Keratinocyte (primary cell): ENCODE data around the gene AFAP1L2. TPM values are rescaled to one million over a fixed set of nuclear protein-coding genes. Genes with fewer than 3 reads are reported as not detected.
A peak's percentile ranks its signal among the peaks of the same experiment; 100 is the strongest.

ENCODE experiments used
- DNase-seq: peaks from one replicate; pipeline ENCODE4 v3.0.0-alpha.2; 2011; ENCODE audit warnings: low read depth, missing footprints, low spot score
- FAIRE-seq: peaks from 2 replicates; lab custom pipeline; 2011; peaks lifted over from hg19 to GRCh38; lab: Jason Lieb, UNC
- H2AFZ ChIP-seq: 2 replicates; pipeline ENCODE4 v1.6.0; 2012; ENCODE audit warnings: low read length, control low read depth, inconsistent platforms; ENCODE audit not compliant: control insufficient read depth
- H3K27ac ChIP-seq: 2 replicates; pipeline ENCODE4 v1.5.1; 2011; ENCODE audit warnings: low read length; ENCODE audit not compliant: control insufficient read depth, insufficient read depth
- H3K27me3 ChIP-seq: 3 replicates; pipeline ENCODE4 v1.6.0; 2011; ENCODE audit warnings: low read length; ENCODE audit not compliant: control insufficient read depth, insufficient read depth; ENCODE audit errors: extremely low read depth
- H3K36me3 ChIP-seq, 2 experiments: 2 replicates in 1 of 2; 3 replicates in 1 of 2; pipeline ENCODE4 v1.5.1; 2011; ENCODE audit warnings: low read length in 2 of 2, mild to moderate bottlenecking in 1 of 2; ENCODE audit not compliant: control insufficient read depth in 2 of 2, insufficient read depth in 2 of 2; ENCODE audit errors: extremely low read depth in 1 of 2
- H3K4me1 ChIP-seq: 3 replicates; pipeline ENCODE4 v1.5.1; 2011; ENCODE audit warnings: low read length; ENCODE audit not compliant: control insufficient read depth, insufficient read depth; ENCODE audit errors: extremely low read depth
- H3K4me2 ChIP-seq: 3 replicates; pipeline ENCODE4 v1.6.0; 2011; ENCODE audit warnings: low read depth, low read length; ENCODE audit not compliant: control insufficient read depth, insufficient read depth; ENCODE audit errors: extremely low read depth
- H3K4me3 ChIP-seq, 3 experiments: fragments of 200-600 bp in 1 of 3; sonication (generic) in 1 of 3; 2 replicates in 2 of 3; 3 replicates in 1 of 3; pipeline ENCODE4 v1.5.1; 2011 to 2016; ENCODE audit warnings: low read length in 3 of 3, mild to moderate bottlenecking in 3 of 3, control low read depth in 2 of 3, inconsistent platforms in 1 of 3, low read depth in 1 of 3, mixed read lengths in 1 of 3, mixed run types in 1 of 3, moderate library complexity in 1 of 3; ENCODE audit not compliant: control insufficient read depth in 2 of 3, insufficient read depth in 2 of 3; ENCODE audit errors: extremely low read depth in 1 of 3
- H3K79me2 ChIP-seq: 2 replicates; pipeline ENCODE4 v1.6.0; 2012; ENCODE audit warnings: low read length; ENCODE audit not compliant: control insufficient read depth, insufficient read depth
- H3K9ac ChIP-seq: 3 replicates; pipeline ENCODE4 v1.6.0; 2011; ENCODE audit warnings: low read length; ENCODE audit not compliant: control insufficient read depth, insufficient read depth; ENCODE audit errors: extremely low read depth
- H3K9me1 ChIP-seq: 3 replicates; pipeline ENCODE4 v1.6.0; 2011; ENCODE audit warnings: low read length; ENCODE audit not compliant: control insufficient read depth, insufficient read depth; ENCODE audit errors: extremely low read depth
- H3K9me3 ChIP-seq: 2 replicates; pipeline ENCODE4 v1.5.1; 2012; ENCODE audit warnings: low read depth, low read length; ENCODE audit not compliant: control insufficient read depth
- H4K20me1 ChIP-seq: 3 replicates; pipeline ENCODE4 v1.6.0; 2011; ENCODE audit warnings: low read length; ENCODE audit not compliant: control insufficient read depth, insufficient read depth; ENCODE audit errors: extremely low read depth
- EZH2 ChIP-seq: IDR thresholded peaks from one replicate; pipeline ENCODE4 v1.6.1; 2012; ENCODE audit warnings: inconsistent platforms, mild to moderate bottlenecking, low read length, moderate library complexity
- dilution Hi-C: fragments of 300-500 bp; cut with MboI; formaldehyde crosslinking; loops from one replicate; pipeline ENCODE4 v1.7.0; 2020; ENCODE audit warnings: low sequenced_read_pairs; ENCODE audit not compliant: extremely low pct_ligation_motif_present
- polyA plus RNA-seq, 5 experiments: library from polyadenylated mRNA; depleted of rRNA in 3 of 5; stranded (reverse) in 3 of 5; stranded (forward) in 1 of 5; unstranded in 1 of 5; fragments of >200 nt; gene quantifications; 1 replicate in 1 of 5; 2 replicates in 3 of 5; 3 replicates in 1 of 5; pipeline versions ENCODE4 v1.2.1 to v1.2.3, GENCODE V29; 2011 to 2012; ENCODE audit warnings: missing spikeins in 2 of 5, low read depth in 1 of 5, low replicate concordance in 1 of 5
- TF ChIP-seq, protein P1 (sequence below), 3 experiments: IDR thresholded peaks in 1 of 3; conservative IDR thresholded peaks in 1 of 3; optimal IDR thresholded peaks in 1 of 3; 2 replicates in 2 of 3; 3 replicates in 1 of 3; pipeline versions ENCODE3 to v1.5.1; 2011; ENCODE audit warnings: low read length in 3 of 3, mild to moderate bottlenecking in 3 of 3, moderate library complexity in 2 of 3, control low read depth in 1 of 3, inconsistent platforms in 1 of 3; ENCODE audit not compliant: insufficient read depth in 2 of 3; ENCODE audit errors: extremely low read depth in 1 of 3

Gene AFAP1L2
- polyA plus RNA-seq, 1 donor (not counting 4 experiments of a cell fraction or from before 2014, with no cell fraction given) = 40.4 TPM

DNA sequence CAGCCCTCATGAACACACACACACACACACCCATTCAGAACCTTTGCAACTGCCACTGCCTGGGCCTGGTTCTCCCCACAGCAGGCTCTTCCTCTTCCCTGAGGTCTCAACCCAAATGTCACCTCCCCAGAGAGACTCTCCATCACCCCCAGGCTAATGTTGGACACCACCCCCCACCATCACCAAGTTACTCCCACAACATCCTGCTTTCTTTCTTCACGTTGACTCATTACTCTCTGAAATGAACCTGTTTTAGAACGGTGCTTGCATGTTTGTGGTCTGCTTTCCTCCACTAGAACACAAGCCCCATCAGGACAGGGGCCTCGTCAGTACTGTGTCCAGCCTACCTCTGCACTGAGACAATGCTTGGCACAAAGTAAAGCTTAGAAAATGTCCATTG is 16.0 kb downstream of the AFAP1L2 start:
- Histone ChIP-seq H3K4me1 (peaks cover 54% of the 10 kb centered on the region), H3K79me2 (peaks cover 77% of the 10 kb centered on the region), H3K9me1 (peaks cover 6% of the 10 kb centered on the region), H3K4me2 (no peak overlapping the region), H4K20me1 (no peaks in the 10 kb centered on the region), H3K9me3 (no peaks in the 10 kb centered on the region), H2AFZ (no peak overlapping the region), H3K27me3 (no peaks in the 10 kb centered on the region), H3K27ac (no peak overlapping the region), H3K9ac (no peak overlapping the region), H3K4me3 (no peak overlapping the region), H3K36me3 (peaks cover 2 to 20% of the 10 kb centered on the region in 2 experiments)
- FAIRE-seq (peak; percentile 13), DNase-seq (peak; percentile 69)
- TF ChIP-seq, protein P1, sequence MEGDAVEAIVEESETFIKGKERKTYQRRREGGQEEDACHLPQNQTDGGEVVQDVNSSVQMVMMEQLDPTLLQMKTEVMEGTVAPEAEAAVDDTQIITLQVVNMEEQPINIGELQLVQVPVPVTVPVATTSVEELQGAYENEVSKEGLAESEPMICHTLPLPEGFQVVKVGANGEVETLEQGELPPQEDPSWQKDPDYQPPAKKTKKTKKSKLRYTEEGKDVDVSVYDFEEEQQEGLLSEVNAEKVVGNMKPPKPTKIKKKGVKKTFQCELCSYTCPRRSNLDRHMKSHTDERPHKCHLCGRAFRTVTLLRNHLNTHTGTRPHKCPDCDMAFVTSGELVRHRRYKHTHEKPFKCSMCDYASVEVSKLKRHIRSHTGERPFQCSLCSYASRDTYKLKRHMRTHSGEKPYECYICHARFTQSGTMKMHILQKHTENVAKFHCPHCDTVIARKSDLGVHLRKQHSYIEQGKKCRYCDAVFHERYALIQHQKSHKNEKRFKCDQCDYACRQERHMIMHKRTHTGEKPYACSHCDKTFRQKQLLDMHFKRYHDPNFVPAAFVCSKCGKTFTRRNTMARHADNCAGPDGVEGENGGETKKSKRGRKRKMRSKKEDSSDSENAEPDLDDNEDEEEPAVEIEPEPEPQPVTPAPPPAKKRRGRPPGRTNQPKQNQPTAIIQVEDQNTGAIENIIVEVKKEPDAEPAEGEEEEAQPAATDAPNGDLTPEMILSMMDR (optimal IDR thresholded peaks at IDR 0.05 in 1 of 3, IDR thresholded peaks at IDR 0.05 in 1 of 3, conservative IDR thresholded peaks at IDR 0.05 in 1 of 3; ENCODE audit: extremely low read depth in 1 of 3, insufficient read depth in 2 of 3, low read length in 3 of 3) = no peak
- no peak for TF ChIP-seq EZH2
- dilution Hi-C loops = no loop called here

DNA sequence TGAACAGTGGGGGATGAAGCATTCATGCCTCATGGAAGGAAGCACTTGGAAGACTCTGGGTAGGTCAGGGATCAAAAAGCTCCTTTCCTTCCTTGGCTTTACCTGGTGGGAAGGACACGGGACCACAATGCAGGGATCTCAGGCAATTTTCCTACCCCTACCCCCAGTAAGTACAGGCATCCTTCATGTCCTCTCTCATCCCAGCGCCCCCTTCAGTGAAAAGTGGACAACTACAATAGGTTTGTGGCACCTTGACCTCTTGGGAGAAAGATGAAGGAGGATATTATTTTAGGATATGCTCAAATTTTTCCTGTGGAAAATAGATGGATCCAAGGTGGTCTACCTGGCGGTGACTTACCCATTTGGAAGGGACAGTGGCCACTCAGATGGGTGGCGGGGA is 16.5 kb downstream of the AFAP1L2 start:
- H3K36me3 ChIP-seq = peaks cover 2 to 16% of the 10 kb centered on the region in 2 experiments
- no peak overlapping the region for H2AFZ ChIP-seq
- peaks cover 77% of the 10 kb centered on the region for H3K79me2 ChIP-seq
- peaks cover 6% of the 10 kb centered on the region for H3K9me1 ChIP-seq
- H3K4me1 ChIP-seq = peaks cover 49% of the 10 kb centered on the region
- no peak overlapping the region for H3K4me2 ChIP-seq
- no peak for TF ChIP-seq EZH2
- TF ChIP-seq, protein P1 (optimal IDR thresholded peaks at IDR 0.05 in 1 of 3, IDR thresholded peaks at IDR 0.05 in 1 of 3, conservative IDR thresholded peaks at IDR 0.05 in 1 of 3; ENCODE audit: extremely low read depth in 1 of 3, insufficient read depth in 2 of 3, low read length in 3 of 3) = no peak
- no peaks in the 10 kb centered on the region for H3K9me3 ChIP-seq
- no peak overlapping the region for H3K27ac ChIP-seq
- H3K27me3 ChIP-seq = no peaks in the 10 kb centered on the region
- no peak overlapping the region for H3K9ac ChIP-seq
- H3K4me3 ChIP-seq = no peak overlapping the region
- dilution Hi-C loops = no loop called here
- DNase-seq (no peak), FAIRE-seq (no peak)
- no peaks in the 10 kb centered on the region for H4K20me1 ChIP-seq
